Limb (tissue), 2 donors: ENCODE measurements around the gene CDH5.
"Not testable (repeated sequence)": the region's sequence is repeated elsewhere in the genome, so short reads cannot be mapped to it uniquely, and the experiment has no call there.

Source experiments
- DNase-seq, 2 donors: peaks; one replicate each; pipeline ENCODE4 v3.0.0-alpha.2; 2016; ENCODE audit errors: extremely low spot score in 2 of 2

Gene CDH5

GRCh38 chr16:66366433-66367299 is at the start of gene CDH5:
Gene CDH5, plus strand, starts transcription at chr16:66366691. Its CDS starts 12,647 bp downstream, at chr16:66379338.
- peak in 1 of 2 donors; percentile 66 for DNase-seq

- no peak for DNase-seq
These were observed 48.0 kb upstream of the CDH5 start for GRCh38 chr16:66318505-66318904.

GRCh38 chr16:66320774-66321173 is 45.7 kb upstream of the CDH5 start:
- no peak for DNase-seq

GRCh38 chr16:66322174-66322573 is 44.3 kb upstream of the CDH5 start:
- DNase-seq, result no peak

GRCh38 chr16:66324815-66325515 is 41.5 kb upstream of the CDH5 start:
- DNase-seq, result no peak

GRCh38 chr16:66325717-66326376 is 40.6 kb upstream of the CDH5 start:
- no peak for DNase-seq

GRCh38 chr16:66326991-66327513 is 39.4 kb upstream of the CDH5 start:
- peak; percentile 24 to 60 for DNase-seq

GRCh38 chr16:66328282-66328681 is 38.2 kb upstream of the CDH5 start:
- no peak for DNase-seq

GRCh38 chr16:66331464-66331863 is 35.0 kb upstream of the CDH5 start:
- not testable (repeated sequence) for DNase-seq

- no peak for DNase-seq
These were observed 33.6 kb upstream of the CDH5 start for GRCh38 chr16:66332634-66333610.

- DNase-seq, result no peak
These were observed 31.5 kb upstream of the CDH5 start for GRCh38 chr16:66334853-66335574.

GRCh38 chr16:66335704-66336329 is 30.7 kb upstream of the CDH5 start:
- peak; percentile 82 to 84 for DNase-seq

GRCh38 chr16:66337463-66338188 is 28.9 kb upstream of the CDH5 start:
- DNase-seq, result peak in 1 of 2 donors; percentile 54

GRCh38 chr16:66342294-66342900 is 24.1 kb upstream of the CDH5 start:
- DNase-seq, result peak in 1 of 2 donors; percentile 66

- DNase-seq, result no peak
These were observed 21.9 kb upstream of the CDH5 start for GRCh38 chr16:66344533-66345145.

GRCh38 chr16:66346221-66346620 is 20.3 kb upstream of the CDH5 start:
- DNase-seq, result no peak

- no peak for DNase-seq
These were observed 14.2 kb upstream of the CDH5 start for GRCh38 chr16:66352304-66352703.

- DNase-seq, result no peak
These were observed 13.4 kb upstream of the CDH5 start for GRCh38 chr16:66353055-66353454.
